Neutrophil (primary cell): ENCODE measurements around the gene SRRM4.

ENCODE experiments used
- H3K27ac ChIP-seq: fragments of 200-600 bp; sonication (generic); 2 replicates; pipeline ENCODE4 v1.5.1; 2016; ENCODE audit warnings: mild to moderate bottlenecking, moderate library complexity
- H3K27me3 ChIP-seq: fragments of 200-600 bp; sonication (generic); 2 replicates; pipeline ENCODE4 v1.6.0; 2016; ENCODE audit warnings: mild to moderate bottlenecking
- H3K36me3 ChIP-seq: fragments of 200-600 bp; sonication (generic); 2 replicates; pipeline ENCODE4 v1.5.1; 2017
- H3K4me1 ChIP-seq, 2 experiments: fragments of 200-600 bp in 1 of 2; sonication (generic) in 1 of 2; 1 replicate in 1 of 2; 2 replicates in 1 of 2; pipeline versions ENCODE4 v1.5.1 to v1.6.1; 2013 to 2016; ENCODE audit warnings: low read depth in 1 of 2, low read length in 1 of 2, mild to moderate bottlenecking in 1 of 2, moderate library complexity in 1 of 2; ENCODE audit not compliant: control insufficient read depth in 1 of 2, insufficient read depth in 1 of 2
- H3K4me3 ChIP-seq, 2 experiments: fragments of 200-600 bp in 1 of 2; sonication (generic) in 1 of 2; 1 replicate in 1 of 2; 2 replicates in 1 of 2; pipeline ENCODE4 v1.5.1; 2013 to 2016; ENCODE audit warnings: low read depth in 1 of 2, low read length in 1 of 2, mild to moderate bottlenecking in 1 of 2, moderate library complexity in 1 of 2
- H3K9me3 ChIP-seq: fragments of 200-600 bp; sonication (generic); 2 replicates; pipeline ENCODE4 v1.5.1; 2016
- CTCF ChIP-seq: fragments of 200-600 bp; sonication (generic); IDR thresholded peaks from 2 replicates; pipeline ENCODE4 v1.5.1; 2016; ENCODE audit warnings: antibody characterized with exemption

SRRM4 gene

GRCh38 chr12:119082496-119082895 is 101.2 kb downstream of the SRRM4 start:
- no peaks in the 10 kb centered on the region for H3K27me3 ChIP-seq
- no peak overlapping the region for H3K27ac ChIP-seq
- H3K36me3 ChIP-seq: no peaks in the 10 kb centered on the region
- no peak overlapping the region for H3K4me3 ChIP-seq
- no peaks in the 10 kb centered on the region for H3K4me1 ChIP-seq
- no peaks in the 10 kb centered on the region for H3K9me3 ChIP-seq
- TF ChIP-seq CTCF: no peak

DNA sequence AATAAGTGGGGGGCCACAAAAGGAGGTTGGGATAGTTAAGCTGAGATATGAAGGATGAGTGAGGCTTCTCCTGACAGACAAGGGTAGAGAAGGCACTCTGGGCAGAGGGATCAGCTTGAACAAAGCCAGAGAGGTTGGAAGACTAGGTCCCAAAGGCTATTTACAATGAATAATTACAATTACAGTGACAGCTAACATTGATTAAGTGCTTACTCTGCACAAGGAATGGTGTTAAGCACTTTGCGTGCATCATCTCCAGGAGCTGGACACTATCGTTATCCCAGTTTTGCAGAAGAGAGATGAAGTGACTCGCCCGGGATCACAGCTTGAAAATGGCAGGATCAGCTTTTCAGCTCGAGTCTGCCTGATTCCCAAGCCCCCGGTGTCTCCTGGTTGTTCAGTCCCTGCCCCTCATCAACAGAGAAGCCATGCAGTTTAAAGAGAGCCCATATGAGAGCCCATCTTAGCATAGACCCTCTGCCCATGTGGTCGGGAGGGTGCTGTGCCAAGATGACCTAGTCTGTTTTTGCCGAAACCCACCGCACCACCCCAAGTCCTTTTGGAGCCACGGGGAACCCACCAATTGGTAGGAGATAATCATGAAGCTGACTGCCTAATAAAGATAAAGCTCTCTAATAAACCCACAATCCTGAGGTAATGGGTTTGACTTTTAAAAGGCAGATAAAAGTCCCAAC is 107.5 kb downstream of the SRRM4 start:
- no peaks in the 10 kb centered on the region for H3K4me1 ChIP-seq
- no peaks in the 10 kb centered on the region for H3K27me3 ChIP-seq
- no peak overlapping the region for H3K27ac ChIP-seq
- TF ChIP-seq CTCF: no peak
- no peak overlapping the region for H3K4me3 ChIP-seq
- H3K9me3 ChIP-seq: no peaks in the 10 kb centered on the region
- no peaks in the 10 kb centered on the region for H3K36me3 ChIP-seq

- H3K36me3 ChIP-seq: no peaks in the 10 kb centered on the region
- H3K27me3 ChIP-seq: no peaks in the 10 kb centered on the region
- no peaks in the 10 kb centered on the region for H3K9me3 ChIP-seq
- no peak for TF ChIP-seq CTCF
- no peaks in the 10 kb centered on the region for H3K4me1 ChIP-seq
- no peak overlapping the region for H3K4me3 ChIP-seq
- no peak overlapping the region for H3K27ac ChIP-seq
These were observed 108.2 kb downstream of the SRRM4 start for GRCh38 chr12:119089380-119090013.

DNA sequence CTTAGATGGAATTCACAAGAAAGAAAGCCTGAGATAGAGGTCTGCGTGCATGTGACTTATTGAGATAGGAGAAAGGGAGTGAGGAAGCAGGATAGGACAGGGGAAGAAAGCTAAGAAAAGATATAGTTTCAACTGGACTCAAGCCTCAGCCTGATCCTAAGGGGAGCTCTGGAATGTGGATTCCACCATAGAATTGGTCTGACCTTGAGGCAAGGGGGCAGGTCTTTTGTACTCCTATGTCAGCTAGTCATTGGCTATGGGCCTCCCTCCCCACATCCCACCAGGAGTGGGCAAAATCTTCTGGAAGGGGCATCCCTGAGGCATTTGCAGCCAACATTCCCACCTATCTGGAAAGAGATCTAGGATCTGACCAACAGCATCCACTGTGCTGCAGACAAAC is 108.9 kb downstream of the SRRM4 start:
- H3K36me3 ChIP-seq: no peaks in the 10 kb centered on the region
- no peaks in the 10 kb centered on the region for H3K27me3 ChIP-seq
- no peaks in the 10 kb centered on the region for H3K4me1 ChIP-seq
- TF ChIP-seq CTCF: no peak
- no peak overlapping the region for H3K4me3 ChIP-seq
- H3K27ac ChIP-seq: no peak overlapping the region
- no peaks in the 10 kb centered on the region for H3K9me3 ChIP-seq

DNA sequence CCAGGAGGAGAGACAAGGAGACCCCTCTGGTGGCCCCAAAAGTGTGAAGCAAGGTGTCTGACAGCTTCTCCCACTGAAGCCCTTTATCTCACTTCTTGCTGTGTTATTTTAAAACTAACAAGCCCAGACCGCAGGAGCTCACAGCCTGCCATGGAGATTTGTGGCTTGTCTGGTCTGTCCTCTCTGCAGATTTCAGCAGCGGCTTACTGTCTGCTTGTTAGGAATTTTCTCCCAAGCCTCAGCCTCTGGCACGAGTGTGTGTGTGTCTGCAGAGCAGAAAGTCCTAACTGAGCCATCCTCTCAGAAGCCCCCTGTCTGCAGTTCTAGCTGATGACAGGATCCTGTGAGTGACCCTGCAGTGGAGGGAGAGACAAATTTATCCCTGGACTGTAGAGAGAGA is 109.5 kb downstream of the SRRM4 start:
- Histone ChIP-seq H3K4me1 (no peaks in the 10 kb centered on the region), H3K36me3 (no peaks in the 10 kb centered on the region), H3K27me3 (no peaks in the 10 kb centered on the region), H3K27ac (no peak overlapping the region), H3K4me3 (no peak overlapping the region), H3K9me3 (no peaks in the 10 kb centered on the region)
- TF ChIP-seq CTCF: no peak
